Mucosa of rectum (tissue), 2 donors: ENCODE results near the gene RPTOR.
"Not testable (repeated sequence)": the region's sequence is repeated elsewhere in the genome, so short reads cannot be mapped to it uniquely, and the experiment has no call there.

Experiments
- H3K27ac ChIP-seq, 2 donors: one replicate each; pipeline ENCODE4 v1.7.0; 2013; ENCODE audit warnings: inconsistent platforms in 2 of 2, low read depth in 2 of 2, low read length in 2 of 2
- H3K27me3 ChIP-seq, 2 donors: one replicate each; pipeline ENCODE4 v1.7.0; 2013; ENCODE audit warnings: low read length in 2 of 2; ENCODE audit not compliant: control insufficient read depth in 2 of 2, insufficient read depth in 2 of 2
- H3K36me3 ChIP-seq, 2 donors: one replicate each; pipeline ENCODE4 v1.7.0; 2013; ENCODE audit warnings: low read length in 2 of 2; ENCODE audit not compliant: control insufficient read depth in 2 of 2, insufficient read depth in 2 of 2
- H3K4me1 ChIP-seq, 2 donors: one replicate each; pipeline ENCODE4 v1.7.0; 2013; ENCODE audit warnings: low read length in 2 of 2, mild to moderate bottlenecking in 1 of 2; ENCODE audit not compliant: control insufficient read depth in 2 of 2, insufficient read depth in 2 of 2
- H3K4me3 ChIP-seq, 2 donors: one replicate each; pipeline ENCODE4 v1.7.0; 2013; ENCODE audit warnings: low read length in 2 of 2
- H3K9ac ChIP-seq, 2 donors: one replicate each; pipeline ENCODE4 v1.7.0; 2013; ENCODE audit warnings: low read length in 2 of 2, low read depth in 1 of 2, mild to moderate bottlenecking in 1 of 2
- H3K9me3 ChIP-seq, 2 donors: one replicate each; pipeline ENCODE4 v1.7.0; 2013; ENCODE audit warnings: low read length in 2 of 2; ENCODE audit not compliant: control insufficient read depth in 2 of 2
- donor health status: healthy.
- donor health status: Normal muscosa, but diverticular disease.

The RPTOR gene

DNA sequence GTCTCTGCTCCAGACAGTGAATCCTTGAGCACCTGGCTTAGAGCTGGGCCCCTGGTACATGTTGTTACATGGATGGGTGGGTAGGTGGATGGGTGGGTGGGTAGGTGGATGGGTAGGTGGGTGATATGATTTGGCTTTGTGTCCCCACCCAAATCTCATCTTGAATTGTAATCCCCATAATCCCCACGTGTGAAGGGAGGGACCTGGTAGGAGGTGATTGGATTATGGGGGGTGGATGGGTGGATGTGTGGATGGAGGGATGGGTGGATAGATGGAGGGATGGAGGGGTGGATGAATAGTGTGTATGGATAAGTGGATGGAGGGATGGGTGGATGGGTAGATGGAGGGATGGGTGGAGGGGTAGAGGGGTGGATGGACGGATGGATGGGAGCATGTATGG lies 41.6 kb upstream of the RPTOR start:
- H3K36me3 ChIP-seq: no peaks in the 10 kb centered on the region
- H3K9me3 ChIP-seq: no peaks in the 10 kb centered on the region
- peaks cover 2 to 9% of the 10 kb centered on the region in 2 donors for H3K27me3 ChIP-seq
- no peak overlapping the region for H3K27ac ChIP-seq
- H3K9ac ChIP-seq: no peak overlapping the region
- H3K4me1 ChIP-seq: no peaks in the 10 kb centered on the region
- no peak overlapping the region for H3K4me3 ChIP-seq

DNA sequence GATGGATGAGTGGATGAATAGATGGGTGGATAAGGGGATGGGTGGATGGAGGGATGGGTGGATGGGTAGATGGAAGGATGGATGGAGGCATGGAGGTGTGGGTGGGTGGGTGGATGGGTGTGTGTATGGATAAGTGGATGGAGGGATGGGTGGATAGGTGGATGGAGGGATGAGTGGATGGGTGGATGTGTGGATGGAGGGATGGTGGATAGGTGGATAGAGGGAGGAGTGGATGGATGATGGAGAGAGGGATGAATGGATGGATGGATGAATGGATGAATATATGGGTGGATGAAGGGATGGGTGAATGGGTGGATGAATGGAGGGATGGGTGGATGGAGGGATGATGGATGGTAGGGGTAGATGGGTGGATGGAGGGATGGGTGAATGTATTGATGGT lies 40.7 kb upstream of the RPTOR start:
- Histone ChIP-seq H3K4me1 (no peaks in the 10 kb centered on the region), H3K27me3 (peaks cover 2 to 9% of the 10 kb centered on the region in 2 donors), H3K9ac (no peak overlapping the region), H3K36me3 (no peaks in the 10 kb centered on the region), H3K9me3 (no peaks in the 10 kb centered on the region), H3K4me3 (no peak overlapping the region), H3K27ac (no peak overlapping the region)

DNA sequence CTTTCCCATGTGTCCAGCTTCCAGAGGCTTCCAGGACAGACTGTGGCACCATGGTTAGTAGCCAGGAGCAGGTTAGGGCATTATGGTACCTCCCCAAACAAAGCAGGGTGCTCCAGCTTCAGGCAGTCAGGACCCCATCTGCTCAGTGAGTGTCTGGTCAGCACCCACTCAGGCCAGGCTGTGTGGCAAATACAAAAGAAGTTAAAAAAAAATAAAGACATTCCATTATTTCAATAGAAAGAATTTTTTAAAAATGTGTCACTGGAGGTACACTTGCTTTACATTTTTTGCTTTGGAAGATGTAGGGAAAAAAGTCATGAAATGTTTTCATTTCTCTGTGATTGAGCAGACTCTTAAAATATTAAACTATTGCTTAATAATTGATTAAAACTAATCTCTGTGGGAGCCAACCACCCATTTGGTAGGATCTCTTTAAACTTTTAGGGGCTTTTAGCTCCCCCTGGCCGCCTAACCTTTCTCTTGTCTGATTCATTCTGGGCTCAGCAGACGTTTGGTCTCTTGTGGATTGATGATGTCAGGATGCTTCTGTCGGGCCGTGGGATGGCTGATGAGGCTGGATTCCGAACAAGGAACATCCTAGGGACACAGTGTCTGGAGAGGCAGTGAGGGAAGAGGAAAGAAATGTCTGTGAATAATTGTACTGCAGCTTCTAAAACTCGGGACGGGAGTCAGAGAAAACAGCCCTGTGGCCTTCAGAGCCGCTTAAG lies 39.8 kb upstream of the RPTOR start:
- Histone ChIP-seq H3K9me3 (no peaks in the 10 kb centered on the region), H3K27ac (no peak overlapping the region), H3K9ac (no peak overlapping the region), H3K27me3 (peaks cover 2 to 9% of the 10 kb centered on the region in 2 donors), H3K4me1 (no peaks in the 10 kb centered on the region), H3K4me3 (no peak overlapping the region), H3K36me3 (no peaks in the 10 kb centered on the region)

DNA sequence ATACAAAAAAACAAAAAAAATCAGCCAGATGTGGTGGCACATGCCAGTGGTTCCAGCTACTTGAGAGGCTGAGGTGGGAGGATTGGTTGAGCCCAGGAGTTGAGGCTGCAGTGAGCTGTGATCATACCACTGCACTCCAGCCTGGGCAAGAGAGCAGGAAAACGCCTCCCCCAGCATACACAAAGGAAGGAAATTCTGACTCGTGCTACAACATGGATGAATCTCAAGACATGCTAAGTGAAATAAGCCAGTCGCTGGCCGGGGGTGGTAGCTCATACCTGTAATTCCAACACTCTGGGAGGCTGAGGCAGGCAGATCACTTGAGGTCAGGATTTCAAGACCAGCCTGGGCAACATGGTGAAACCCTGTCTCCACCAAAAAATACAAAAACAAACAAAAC lies 37.5 kb upstream of the RPTOR start:
- H3K36me3 ChIP-seq, H3K27me3 ChIP-seq, H3K4me3 ChIP-seq, H3K9me3 ChIP-seq, H3K9ac ChIP-seq, H3K27ac ChIP-seq, H3K4me1 ChIP-seq: not testable (repeated sequence)

DNA sequence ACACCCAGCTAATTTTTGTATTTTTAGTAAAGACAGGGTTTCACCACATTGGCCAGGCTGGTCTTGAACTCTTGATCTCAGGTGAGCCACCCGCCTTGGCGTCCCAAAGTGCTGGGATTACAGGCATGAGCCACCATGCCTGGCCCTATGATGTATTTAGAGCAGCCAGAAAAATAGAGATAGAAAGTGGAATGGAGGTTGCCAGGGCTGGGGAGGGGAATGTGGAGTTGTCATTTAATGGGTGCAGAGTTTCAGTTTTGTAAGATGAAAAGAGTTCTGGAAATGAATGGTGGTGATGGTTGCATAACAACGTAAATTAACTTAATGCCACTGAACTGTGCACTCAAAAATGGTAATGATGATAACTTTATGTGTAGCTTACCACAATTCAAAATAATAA lies 36.7 kb upstream of the RPTOR start:
- Histone ChIP-seq H3K9ac (no peak overlapping the region), H3K9me3 (no peaks in the 10 kb centered on the region), H3K4me3 (no peak overlapping the region), H3K27me3 (peaks cover 0 to 3% of the 10 kb centered on the region in 2 donors), H3K36me3 (no peaks in the 10 kb centered on the region), H3K4me1 (no peaks in the 10 kb centered on the region), H3K27ac (no peak overlapping the region)

DNA sequence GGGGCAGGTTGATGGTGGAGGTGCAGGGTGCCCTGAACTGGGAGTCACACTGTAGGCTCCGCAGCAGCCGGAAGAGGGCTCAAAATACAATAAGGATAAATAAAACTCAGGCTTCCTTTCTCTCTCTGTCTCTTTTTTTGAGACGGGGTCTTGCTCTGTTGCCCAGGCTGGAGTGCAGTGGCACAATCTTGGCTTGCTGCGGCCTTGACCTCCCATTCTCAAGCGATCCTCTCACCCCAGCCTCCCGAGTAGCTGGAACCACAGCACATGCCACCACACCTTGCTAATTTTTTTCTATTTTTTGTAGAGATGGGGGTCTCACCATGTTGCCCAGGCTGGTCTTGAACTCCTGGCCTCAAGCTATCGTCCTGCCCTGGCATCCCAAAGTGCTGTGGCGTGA lies 35.3 kb upstream of the RPTOR start:
- Histone ChIP-seq H3K4me1 (no peaks in the 10 kb centered on the region), H3K27me3 (peaks cover 0 to 4% of the 10 kb centered on the region in 2 donors), H3K27ac (no peak overlapping the region), H3K9ac (no peak overlapping the region), H3K36me3 (no peaks in the 10 kb centered on the region), H3K9me3 (no peaks in the 10 kb centered on the region), H3K4me3 (no peak overlapping the region)

DNA sequence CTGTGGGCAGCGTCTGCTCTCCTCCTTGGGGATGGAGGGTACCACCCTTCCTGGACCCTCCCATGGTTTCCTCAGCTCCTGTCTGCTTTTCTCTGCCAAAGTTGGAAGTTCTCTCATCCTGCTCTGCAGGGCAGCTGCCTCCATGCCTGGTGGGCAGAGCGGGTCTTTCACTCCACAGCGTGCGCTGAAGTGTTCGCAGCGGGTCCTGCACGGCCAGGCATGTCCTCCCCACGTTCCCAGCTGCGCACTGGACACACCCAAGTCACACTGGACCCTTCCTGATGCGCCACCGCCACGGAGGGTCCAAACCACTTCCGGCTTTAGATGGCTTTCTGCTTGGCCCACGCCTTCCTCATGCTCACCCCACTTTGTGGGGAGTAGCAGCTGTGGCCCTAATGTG lies 34.5 kb upstream of the RPTOR start:
- no peaks in the 10 kb centered on the region for H3K36me3 ChIP-seq
- no peaks in the 10 kb centered on the region for H3K9me3 ChIP-seq
- no peak overlapping the region for H3K27ac ChIP-seq
- peaks cover 0 to 4% of the 10 kb centered on the region in 2 donors for H3K27me3 ChIP-seq
- H3K4me3 ChIP-seq: no peak overlapping the region
- no peaks in the 10 kb centered on the region for H3K4me1 ChIP-seq
- no peak overlapping the region for H3K9ac ChIP-seq

DNA sequence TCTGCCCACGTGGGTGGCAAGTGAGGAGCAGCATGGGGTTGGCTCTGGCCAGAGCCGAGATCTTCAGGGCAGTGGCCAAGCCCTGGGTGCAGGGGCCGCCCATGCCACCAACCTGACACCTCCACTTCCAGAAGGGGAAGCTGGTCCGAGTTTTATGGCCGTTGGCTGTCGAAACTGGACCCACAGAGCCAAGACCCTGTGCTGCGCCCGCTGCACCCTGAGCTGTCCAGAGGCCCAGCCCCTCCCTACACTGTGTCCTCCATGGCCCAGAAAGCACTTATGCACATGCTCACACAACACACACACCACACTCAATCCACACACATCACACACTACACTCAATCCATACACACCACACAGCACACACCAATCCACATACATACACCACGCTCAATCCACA lies 33.9 kb upstream of the RPTOR start:
- no peaks in the 10 kb centered on the region for H3K9me3 ChIP-seq
- no peak overlapping the region for H3K27ac ChIP-seq
- no peaks in the 10 kb centered on the region for H3K36me3 ChIP-seq
- no peaks in the 10 kb centered on the region for H3K4me1 ChIP-seq
- no peak overlapping the region for H3K4me3 ChIP-seq
- H3K9ac ChIP-seq: no peak overlapping the region
- H3K27me3 ChIP-seq: peaks cover 0 to 4% of the 10 kb centered on the region in 2 donors

DNA sequence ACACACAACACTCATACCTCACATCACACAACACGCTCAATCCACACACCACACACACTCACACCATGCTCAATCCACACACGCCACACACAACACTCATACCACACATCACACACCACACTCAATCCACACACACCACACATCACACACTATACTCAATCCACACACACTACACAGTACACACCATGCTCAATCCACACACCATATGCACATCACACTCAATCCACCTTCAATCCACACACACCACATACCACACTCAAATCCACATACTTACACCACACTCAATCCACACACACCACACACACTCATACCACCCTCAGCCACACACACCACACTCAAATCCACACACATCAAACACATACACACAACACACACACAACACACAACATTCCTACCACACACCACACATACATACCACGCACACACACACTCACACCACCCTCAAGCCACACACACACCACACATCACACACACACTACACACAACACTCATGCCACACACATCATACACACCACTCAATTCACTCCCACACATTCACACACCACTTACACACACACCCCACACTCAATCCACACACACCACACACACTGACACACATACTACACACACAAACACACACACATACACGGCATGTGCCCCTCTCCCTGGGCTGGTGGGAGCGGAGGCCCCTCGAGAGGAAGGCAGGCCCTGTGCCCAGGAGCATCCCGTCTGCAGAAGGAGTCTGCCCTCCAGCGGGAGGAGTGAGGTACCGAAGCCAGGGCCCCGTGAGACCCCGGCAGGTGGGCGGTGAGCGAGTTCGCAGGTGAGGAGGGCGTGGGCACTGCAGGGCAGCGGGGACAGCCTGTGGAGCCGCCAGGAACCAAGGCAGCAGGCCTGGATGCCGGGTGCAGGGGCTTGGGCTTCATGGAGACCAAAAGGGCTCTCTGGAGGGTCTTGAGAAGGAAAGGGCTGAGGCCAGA lies 33.1 kb upstream of the RPTOR start:
- H3K27ac ChIP-seq: no peak overlapping the region
- H3K9me3 ChIP-seq: no peaks in the 10 kb centered on the region
- no peak overlapping the region for H3K4me3 ChIP-seq
- H3K9ac ChIP-seq: no peak overlapping the region
- H3K4me1 ChIP-seq: no peaks in the 10 kb centered on the region
- H3K36me3 ChIP-seq: no peaks in the 10 kb centered on the region
- peaks cover 0 to 4% of the 10 kb centered on the region in 2 donors for H3K27me3 ChIP-seq

DNA sequence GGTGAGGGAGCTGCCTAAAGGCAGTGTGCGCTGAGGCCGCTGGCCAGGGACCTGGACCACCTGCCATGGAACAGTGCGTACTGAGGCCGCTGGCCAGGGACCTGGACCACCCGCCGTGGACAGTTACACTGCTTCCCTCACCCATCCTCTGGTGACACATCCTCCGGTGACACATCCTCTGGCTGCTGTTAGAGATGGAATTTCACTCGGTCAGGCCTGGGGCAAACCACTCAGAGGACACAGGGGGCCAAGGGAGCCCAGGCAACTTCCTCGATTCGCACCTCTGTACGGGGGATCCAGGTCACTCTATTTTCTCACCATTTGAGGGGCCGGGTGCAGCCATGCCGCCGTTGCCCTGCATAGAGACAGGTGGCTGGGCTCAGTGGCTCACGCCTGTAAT lies 32.4 kb upstream of the RPTOR start:
- Histone ChIP-seq H3K9me3 (no peaks in the 10 kb centered on the region), H3K27ac (no peak overlapping the region), H3K4me3 (no peak overlapping the region), H3K36me3 (no peaks in the 10 kb centered on the region), H3K4me1 (no peaks in the 10 kb centered on the region), H3K27me3 (peaks cover 0 to 4% of the 10 kb centered on the region in 2 donors), H3K9ac (no peak overlapping the region)
